ENCODE measurements around the gene PDCD7. TPM values are rescaled to one million over a fixed set of nuclear protein-coding genes. Genes with fewer than 3 reads are reported as not detected.

PDCD7 gene
- total RNA-seq, 4 donors from 2014 or later: 27.9 to 57.5 (median 37.8) TPM

DNA sequence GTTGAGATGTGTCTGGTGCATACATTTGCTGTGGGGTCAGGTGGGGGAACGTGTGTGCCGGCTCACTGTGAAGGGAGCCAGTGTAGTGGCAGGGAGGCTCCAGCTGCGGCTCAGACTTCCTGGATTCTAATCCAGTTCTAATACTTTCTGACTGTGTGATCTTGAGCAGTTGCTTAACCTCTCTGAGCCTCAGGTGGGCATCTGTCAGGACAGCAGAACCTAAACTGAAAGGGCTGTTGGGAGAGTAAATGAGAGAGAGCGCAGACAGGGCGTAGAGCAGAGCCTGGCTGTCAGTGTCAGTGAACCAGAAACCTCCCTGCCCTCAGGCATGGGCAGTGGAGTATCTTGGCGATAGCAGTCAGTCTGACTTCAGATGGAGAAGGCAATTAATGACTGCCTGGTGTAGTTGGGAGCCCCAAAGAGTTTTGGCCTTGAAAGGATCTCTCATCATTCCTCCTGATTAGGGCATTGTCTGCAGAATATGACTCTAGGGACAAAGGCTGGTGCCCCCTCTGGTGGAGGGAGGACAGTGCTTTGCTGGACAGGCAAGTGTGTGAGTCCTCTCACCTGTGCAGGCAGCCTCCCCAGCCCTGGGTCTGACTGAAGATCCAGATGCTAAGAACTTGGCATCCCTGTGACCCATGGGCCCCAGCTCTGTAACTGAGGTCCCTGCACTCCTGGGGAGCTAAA lies 47.5 kb downstream of the PDCD7 start:
- DNase-seq (ENCODE audit: low spot score in 2 of 2): no peak
- WGBS, 2 donors: 72 to 81% methylated on average over 6 of the region's 6 CpGs
- H3K27me3 ChIP-seq: no peaks in the 10 kb centered on the region
- peaks cover 0 to 78% (median 32%) of the 10 kb centered on the region in 4 donors for H3K4me1 ChIP-seq
- TF ChIP-seq EP300 (IDR thresholded peaks at IDR 0.05): no peak
- TF ChIP-seq CTCF (IDR thresholded peaks at IDR 0.05): peak in 1 of 5 experiments; percentile 10
- H3K4me3 ChIP-seq: no peak overlapping the region
- H3K36me3 ChIP-seq: no peaks in the 10 kb centered on the region
- peak overlapping the region in 2 of 4 donors; percentile 37 to 77 for H3K27ac ChIP-seq
- H3K9me3 ChIP-seq: no peaks in the 10 kb centered on the region

DNA sequence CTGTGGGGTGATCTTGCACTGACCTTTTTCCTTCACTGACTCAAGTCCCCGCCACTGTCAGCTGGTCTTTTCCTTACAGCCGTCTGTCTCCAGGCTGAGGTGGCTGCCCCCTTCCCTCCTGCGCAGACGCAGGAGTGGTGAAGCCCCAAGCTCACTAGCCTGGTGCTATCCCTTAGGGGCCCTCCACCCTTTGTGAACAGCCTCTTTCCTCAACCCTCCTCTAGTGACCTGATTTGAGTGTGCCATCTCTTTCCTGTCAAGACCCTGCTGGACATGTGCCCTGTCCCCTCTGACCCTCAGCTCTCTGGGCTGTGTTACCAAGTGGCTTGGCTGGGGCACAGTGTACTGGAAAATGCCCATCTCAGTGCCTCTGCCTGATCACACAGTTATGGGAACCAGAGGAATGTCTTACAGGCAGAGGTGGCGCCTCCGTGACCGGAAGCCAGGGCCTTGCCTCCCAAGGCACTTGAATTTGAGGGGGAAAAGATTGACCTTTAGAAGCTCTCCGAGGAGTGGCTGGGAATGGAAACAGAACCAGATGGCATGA lies 48.3 kb downstream of the PDCD7 start:
- no peak for TF ChIP-seq EP300 (IDR thresholded peaks at IDR 0.05)
- no peak for TF ChIP-seq POLR2A (IDR thresholded peaks at IDR 0.05)
- TF ChIP-seq CTCF (IDR thresholded peaks at IDR 0.05): no peak
- Histone ChIP-seq H3K27me3 (no peaks in the 10 kb centered on the region), H3K27ac (peak overlapping the region in 2 of 4 donors; percentile 37 to 77), H3K4me3 (no peak overlapping the region), H3K9me3 (no peaks in the 10 kb centered on the region), H3K36me3 (no peaks in the 10 kb centered on the region), H3K4me1 (peaks cover 0 to 84% (median 35%) of the 10 kb centered on the region in 4 donors)
- WGBS, 2 donors: 47 to 48% methylated on average over 8 of the region's 8 CpGs
- no peak for DNase-seq (ENCODE audit: low spot score in 2 of 2)

DNA sequence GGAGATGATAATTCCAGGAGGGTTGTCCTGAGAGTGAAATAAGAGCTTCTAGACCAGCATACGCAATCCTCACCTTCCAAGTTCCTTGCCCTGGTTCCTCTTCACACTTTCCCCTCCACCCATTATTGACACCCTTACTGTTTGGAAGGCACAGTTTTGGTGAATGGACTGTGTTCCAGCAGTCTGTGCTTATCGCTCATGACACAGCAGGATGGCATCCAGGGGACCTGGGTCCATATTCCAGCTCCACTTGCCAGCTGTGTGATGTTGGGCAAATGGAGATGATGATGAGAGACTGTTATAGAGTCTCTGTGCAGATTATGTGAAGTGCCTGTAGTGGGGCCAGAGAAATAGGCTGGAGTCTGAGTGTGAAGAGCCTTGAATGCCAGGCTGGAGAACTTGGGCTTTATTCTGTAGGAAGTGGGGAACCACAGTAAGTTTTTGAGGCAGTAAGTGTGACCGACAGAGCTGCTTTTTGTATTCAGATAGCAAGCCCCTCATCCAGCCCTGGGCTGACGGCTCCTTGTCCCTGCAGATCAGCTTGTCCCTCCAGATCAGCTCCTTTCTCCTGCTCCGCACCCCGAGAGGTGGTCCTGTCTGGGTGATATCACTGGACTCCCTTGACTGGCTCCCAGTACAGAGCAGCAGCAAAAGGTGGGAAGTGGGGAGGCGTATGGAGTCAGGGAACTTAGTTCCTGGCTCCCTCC lies 49.0 kb downstream of the PDCD7 start:
- H3K36me3 ChIP-seq: no peaks in the 10 kb centered on the region
- no peaks in the 10 kb centered on the region for H3K27me3 ChIP-seq
- 76 to 86% methylated on average over 7 of the region's 7 CpGs for WGBS, 2 donors
- TF ChIP-seq CTCF (IDR thresholded peaks at IDR 0.05) (no peak), EP300 (IDR thresholded peaks at IDR 0.05) (no peak)
- H3K4me1 ChIP-seq: peaks cover 0 to 82% (median 35%) of the 10 kb centered on the region in 4 donors
- no peaks in the 10 kb centered on the region for H3K9me3 ChIP-seq
- DNase-seq (ENCODE audit: low spot score in 2 of 2): no peak
- peak overlapping the region in 2 of 4 donors; percentile 37 to 77 for H3K27ac ChIP-seq
- H3K4me3 ChIP-seq: no peak overlapping the region

- Histone ChIP-seq H3K27ac (peak overlapping the region in 3 of 4 donors; percentile 48 to 84 (median 53)), H3K9me3 (no peaks in the 10 kb centered on the region), H3K36me3 (no peaks in the 10 kb centered on the region), H3K4me3 (no peak overlapping the region), H3K4me1 (peaks cover 0 to 69% (median 30%) of the 10 kb centered on the region in 4 donors), H3K27me3 (no peaks in the 10 kb centered on the region)
- WGBS, 2 donors: 35 to 38% methylated on average over 7 of the region's 7 CpGs
- DNase-seq (ENCODE audit: low spot score in 2 of 2): no peak
- TF ChIP-seq CTCF (IDR thresholded peaks at IDR 0.05) (peak in 4 of 5 experiments; percentile 37 to 69 (median 46)), POLR2A (IDR thresholded peaks at IDR 0.05) (no peak), EP300 (IDR thresholded peaks at IDR 0.05) (no peak)
These were observed 50.3 kb downstream of the PDCD7 start for GRCh38 chr15:65083262-65083701.
